ENCODE data around the gene GTF3A. TPM values are rescaled to one million over a fixed set of nuclear protein-coding genes. Genes with fewer than 3 reads are reported as not detected.

The GTF3A gene
- total RNA-seq, 6 experiments from 2014 or later, result 50.2 to 216 (median 64.9) TPM

GRCh38 chr13:27437126-27437525 lies 12.7 kb downstream of the GTF3A start:
- DNase-seq, result no peak
- WGBS (ENCODE audit: insufficient coverage, low coverage, low lambda C conversion rate, missing lambda C conversion rate), result 92% methylated on average over 2 of the region's 2 CpGs
- intact Hi-C loops (cut with DNase I), result no loop called here

DNA sequence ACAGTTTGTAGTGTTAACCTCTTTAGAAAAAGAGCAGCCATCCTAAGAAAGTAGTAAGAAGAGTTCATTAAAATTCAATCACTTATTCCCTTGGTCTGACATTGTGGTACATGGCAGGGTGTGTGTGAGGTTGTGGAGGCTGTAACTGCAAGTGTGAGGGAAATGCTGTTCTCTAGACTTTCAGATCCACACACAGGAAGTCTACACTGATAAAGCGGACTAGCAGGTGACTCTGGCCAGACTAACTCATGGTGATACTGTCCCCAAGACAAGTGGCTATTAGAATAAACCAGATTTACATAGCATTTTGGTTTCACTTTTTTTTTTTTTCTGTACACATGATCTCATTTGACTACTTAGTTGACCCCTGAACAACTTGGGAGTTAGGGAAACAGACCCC lies 16.0 kb downstream of the GTF3A start:
- Histone ChIP-seq H3K9me3 (no peaks in the 10 kb centered on the region), H3K4me1 (no peaks in the 10 kb centered on the region), H3K27me3 (no peaks in the 10 kb centered on the region), H3K4me3 (no peak overlapping the region), H3K36me3 (peaks cover 0 to 23% (median 8%) of the 10 kb centered on the region in 4 donors), H3K27ac (no peak overlapping the region)
- intact Hi-C loops (cut with DNase I), result no loop called here
- ATAC-seq, result no peak
- no peak for DNase-seq
- TF ChIP-seq, protein P1, sequence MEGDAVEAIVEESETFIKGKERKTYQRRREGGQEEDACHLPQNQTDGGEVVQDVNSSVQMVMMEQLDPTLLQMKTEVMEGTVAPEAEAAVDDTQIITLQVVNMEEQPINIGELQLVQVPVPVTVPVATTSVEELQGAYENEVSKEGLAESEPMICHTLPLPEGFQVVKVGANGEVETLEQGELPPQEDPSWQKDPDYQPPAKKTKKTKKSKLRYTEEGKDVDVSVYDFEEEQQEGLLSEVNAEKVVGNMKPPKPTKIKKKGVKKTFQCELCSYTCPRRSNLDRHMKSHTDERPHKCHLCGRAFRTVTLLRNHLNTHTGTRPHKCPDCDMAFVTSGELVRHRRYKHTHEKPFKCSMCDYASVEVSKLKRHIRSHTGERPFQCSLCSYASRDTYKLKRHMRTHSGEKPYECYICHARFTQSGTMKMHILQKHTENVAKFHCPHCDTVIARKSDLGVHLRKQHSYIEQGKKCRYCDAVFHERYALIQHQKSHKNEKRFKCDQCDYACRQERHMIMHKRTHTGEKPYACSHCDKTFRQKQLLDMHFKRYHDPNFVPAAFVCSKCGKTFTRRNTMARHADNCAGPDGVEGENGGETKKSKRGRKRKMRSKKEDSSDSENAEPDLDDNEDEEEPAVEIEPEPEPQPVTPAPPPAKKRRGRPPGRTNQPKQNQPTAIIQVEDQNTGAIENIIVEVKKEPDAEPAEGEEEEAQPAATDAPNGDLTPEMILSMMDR (IDR thresholded peaks at IDR 0.05), result no peak
- TF ChIP-seq POLR2A (IDR thresholded peaks at IDR 0.05), result no peak
- 50% methylated on average over 1 of the region's 1 CpG for WGBS (ENCODE audit: insufficient coverage, low coverage, low lambda C conversion rate, missing lambda C conversion rate)

More at GRCh38 chr13:27437126-27437525, 12.7 kb downstream of the GTF3A start:
- TF ChIP-seq POLR2A (IDR thresholded peaks at IDR 0.05), result no peak
- TF ChIP-seq, protein P1 (IDR thresholded peaks at IDR 0.05), result no peak
- Histone ChIP-seq H3K36me3 (peaks cover 0 to 54% (median 21%) of the 10 kb centered on the region in 4 donors), H3K9me3 (no peaks in the 10 kb centered on the region), H3K27ac (no peak overlapping the region), H3K4me3 (no peak overlapping the region), H3K4me1 (no peaks in the 10 kb centered on the region), H3K27me3 (no peaks in the 10 kb centered on the region)
- ATAC-seq, result no peak

- ATAC-seq, result no peak
- Histone ChIP-seq H3K9me3 (no peaks in the 10 kb centered on the region), H3K4me3 (no peak overlapping the region), H3K27me3 (no peaks in the 10 kb centered on the region), H3K36me3 (peaks cover 0 to 12% (median 3%) of the 10 kb centered on the region in 4 donors), H3K27ac (no peak overlapping the region), H3K4me1 (no peaks in the 10 kb centered on the region)
- TF ChIP-seq, protein P1 (IDR thresholded peaks at IDR 0.05), result no peak
- no peak for TF ChIP-seq POLR2A (IDR thresholded peaks at IDR 0.05)
- no peak for DNase-seq
- 83% methylated on average over 15 of the region's 15 CpGs for WGBS (ENCODE audit: insufficient coverage, low coverage, low lambda C conversion rate, missing lambda C conversion rate)
- intact Hi-C loops (cut with DNase I), result no loop called here
Measured at GRCh38 chr13:27442071-27442647, 17.7 kb downstream of the GTF3A start.

DNA sequence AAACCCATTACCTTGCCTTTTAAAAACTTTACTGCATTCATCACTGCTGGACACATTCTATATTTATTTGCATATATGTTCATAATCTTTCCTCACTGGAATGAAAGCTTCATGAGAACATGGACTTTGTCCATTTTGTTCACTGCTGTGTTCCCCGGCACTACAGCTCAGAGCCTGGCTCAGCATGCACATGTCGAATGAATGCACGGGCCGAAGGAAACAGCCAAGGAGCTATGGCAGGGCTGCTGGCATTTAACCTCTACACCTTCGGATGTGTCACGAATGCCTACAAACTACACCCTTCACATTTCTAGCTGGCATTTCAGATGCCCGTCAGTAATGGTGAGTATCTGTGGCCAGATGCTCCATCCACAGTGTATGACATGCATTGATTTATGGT lies 18.4 kb downstream of the GTF3A start:
- Histone ChIP-seq H3K36me3 (peaks cover 0 to 12% (median 3%) of the 10 kb centered on the region in 4 donors), H3K27me3 (no peaks in the 10 kb centered on the region), H3K4me3 (no peak overlapping the region), H3K27ac (no peak overlapping the region), H3K4me1 (no peaks in the 10 kb centered on the region), H3K9me3 (no peaks in the 10 kb centered on the region)
- TF ChIP-seq POLR2A (IDR thresholded peaks at IDR 0.05), result no peak
- TF ChIP-seq, protein P1 (IDR thresholded peaks at IDR 0.05), result no peak
- intact Hi-C loops (cut with DNase I), result no loop called here
- DNase-seq (no peak), ATAC-seq (no peak)
- 69% methylated on average over 6 of the region's 7 CpGs for WGBS (ENCODE audit: insufficient coverage, low coverage, low lambda C conversion rate, missing lambda C conversion rate)

Measured in right lobe of liver (tissue), 6 donors.